GM12872 (cell line): ENCODE data around the gene EPB41L4A.

Experiments used
- CTCF ChIP-seq: IDR thresholded peaks from 3 replicates; pipeline ENCODE4 v1.5.1; 2011; ENCODE audit warnings: low read depth, mild to moderate bottlenecking, low read length, moderate library complexity; ENCODE audit not compliant: insufficient read depth

Gene EPB41L4A

DNA sequence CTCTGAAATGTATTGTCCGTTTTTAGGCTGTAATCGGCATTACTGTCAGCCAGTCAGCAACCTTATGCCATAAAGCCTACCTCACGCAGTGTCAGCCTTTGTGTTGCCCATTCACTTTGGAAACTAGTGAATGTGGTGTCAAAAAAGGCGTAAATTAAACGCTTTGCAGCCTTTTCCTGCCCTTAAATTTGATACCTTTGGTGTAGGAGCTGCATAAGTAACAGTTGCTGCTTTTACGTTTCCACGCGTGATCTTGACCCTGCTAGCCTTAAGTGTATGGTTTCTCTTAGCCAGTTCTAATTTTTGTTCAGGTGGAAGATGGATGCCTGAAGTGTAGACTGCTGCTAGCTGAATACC, 257.7 kb downstream of the EPB41L4A start:
- no peak for TF ChIP-seq CTCF

DNA sequence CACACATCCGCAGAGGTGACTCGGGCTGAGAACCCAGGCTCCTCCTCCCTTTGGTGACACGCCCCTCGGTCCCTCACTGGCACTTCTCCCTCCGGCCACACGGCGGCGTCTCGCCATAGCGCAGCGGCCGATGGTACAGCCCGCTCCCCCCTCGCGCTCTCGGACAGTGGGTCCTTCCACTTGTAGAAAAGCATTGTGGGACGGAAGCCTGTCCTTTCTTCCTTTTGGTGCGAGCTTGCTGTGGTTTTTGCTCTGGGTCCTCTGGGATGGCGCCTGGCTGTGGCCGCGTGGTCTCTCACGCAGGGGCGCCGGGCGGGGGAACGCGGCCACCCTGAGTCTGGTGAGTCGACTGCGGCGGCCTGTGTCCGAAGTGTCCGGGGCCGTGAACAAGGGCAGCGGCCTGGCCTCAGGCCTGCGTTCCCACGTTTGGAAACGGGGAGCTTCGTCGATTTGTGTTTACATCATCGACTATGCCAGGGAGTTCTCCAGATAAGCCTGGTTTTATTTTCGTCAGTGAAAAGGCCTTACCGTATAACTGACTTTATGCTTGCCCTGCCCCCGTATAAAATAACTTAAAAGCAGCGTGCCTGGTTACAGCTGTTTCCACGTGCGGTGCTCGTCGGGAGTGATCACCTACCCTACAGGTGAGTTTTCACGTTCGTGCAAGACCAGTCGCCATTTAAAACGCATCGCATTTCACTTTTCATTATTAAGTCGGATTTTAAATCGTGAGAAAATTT, 258.3 kb downstream of the EPB41L4A start:
- TF ChIP-seq CTCF, result peak; percentile 100

GRCh38 chr5:112159435-112159834, 259.6 kb downstream of the EPB41L4A start:
- TF ChIP-seq CTCF, result no peak

DNA sequence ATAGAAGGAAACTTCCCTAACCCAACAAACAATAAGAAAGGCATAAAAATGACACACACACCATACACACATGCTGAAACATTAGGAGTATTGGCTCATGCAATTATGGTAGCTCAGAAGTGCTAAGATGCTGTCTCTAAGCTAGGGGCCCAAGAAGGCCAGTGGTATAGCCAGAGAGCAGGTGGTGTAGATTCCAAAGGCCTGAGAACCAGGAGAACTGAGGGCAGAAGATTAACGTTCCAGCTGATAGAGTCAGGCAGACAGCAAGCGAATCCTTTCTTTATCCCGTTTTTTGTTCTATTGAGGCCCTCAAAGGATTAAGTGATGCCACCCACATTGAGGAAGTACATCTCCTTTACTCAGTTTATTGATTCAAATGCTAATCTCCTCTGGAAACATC, 262.9 kb downstream of the EPB41L4A start:
- no peak for TF ChIP-seq CTCF

DNA sequence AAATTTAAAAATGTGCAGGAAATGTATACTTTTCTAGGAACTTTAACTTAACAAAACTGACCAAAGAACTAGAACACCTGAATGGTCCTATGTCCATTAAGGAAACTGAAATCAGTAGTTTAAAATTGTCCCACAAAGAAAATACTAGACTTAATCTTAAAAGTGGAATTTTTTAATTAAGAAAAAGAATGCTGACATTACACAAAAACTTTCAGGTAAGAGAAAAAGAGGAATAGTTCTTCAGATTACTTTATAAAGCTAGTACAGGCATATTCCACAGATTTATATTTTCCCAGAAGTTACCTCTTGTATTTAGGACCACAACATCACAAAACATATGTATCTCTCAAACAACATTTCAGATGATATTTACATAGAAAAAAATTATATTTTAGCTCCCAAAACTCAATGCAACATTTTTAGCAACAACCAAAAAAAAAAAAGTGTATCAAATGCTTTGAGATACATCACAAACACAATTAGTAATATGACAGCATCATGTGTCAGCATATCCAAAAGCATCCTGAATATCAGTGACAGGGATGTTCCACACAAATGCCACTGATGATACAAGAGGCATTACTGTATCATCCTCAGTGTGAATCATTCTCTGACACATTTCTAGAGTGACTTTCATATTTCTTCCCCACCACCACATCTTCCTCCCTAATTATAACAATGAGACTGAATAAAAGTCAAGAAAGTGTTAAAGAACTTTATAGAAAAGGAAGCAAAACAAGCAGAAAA, 264.0 kb downstream of the EPB41L4A start:
- no peak for TF ChIP-seq CTCF

DNA sequence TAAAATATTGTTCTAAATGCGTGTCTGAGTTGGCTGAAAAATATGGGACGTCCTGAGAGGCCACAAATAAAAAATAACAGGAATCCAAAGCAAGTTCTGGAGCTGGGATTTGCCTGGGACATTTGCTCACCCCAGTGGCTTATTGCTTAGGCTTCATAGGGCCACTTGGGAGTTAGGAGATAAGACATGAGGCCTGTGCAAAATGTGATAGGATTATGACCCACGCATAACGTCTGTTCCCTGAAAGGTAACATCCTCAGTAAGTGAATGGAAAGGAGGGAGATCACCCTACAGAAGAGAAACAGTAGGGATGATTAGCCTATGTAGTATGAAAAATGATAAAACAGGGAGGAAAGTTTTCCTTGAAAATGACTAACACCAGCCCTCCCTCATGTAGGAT, 269.4 kb downstream of the EPB41L4A start:
- TF ChIP-seq CTCF, result no peak

DNA sequence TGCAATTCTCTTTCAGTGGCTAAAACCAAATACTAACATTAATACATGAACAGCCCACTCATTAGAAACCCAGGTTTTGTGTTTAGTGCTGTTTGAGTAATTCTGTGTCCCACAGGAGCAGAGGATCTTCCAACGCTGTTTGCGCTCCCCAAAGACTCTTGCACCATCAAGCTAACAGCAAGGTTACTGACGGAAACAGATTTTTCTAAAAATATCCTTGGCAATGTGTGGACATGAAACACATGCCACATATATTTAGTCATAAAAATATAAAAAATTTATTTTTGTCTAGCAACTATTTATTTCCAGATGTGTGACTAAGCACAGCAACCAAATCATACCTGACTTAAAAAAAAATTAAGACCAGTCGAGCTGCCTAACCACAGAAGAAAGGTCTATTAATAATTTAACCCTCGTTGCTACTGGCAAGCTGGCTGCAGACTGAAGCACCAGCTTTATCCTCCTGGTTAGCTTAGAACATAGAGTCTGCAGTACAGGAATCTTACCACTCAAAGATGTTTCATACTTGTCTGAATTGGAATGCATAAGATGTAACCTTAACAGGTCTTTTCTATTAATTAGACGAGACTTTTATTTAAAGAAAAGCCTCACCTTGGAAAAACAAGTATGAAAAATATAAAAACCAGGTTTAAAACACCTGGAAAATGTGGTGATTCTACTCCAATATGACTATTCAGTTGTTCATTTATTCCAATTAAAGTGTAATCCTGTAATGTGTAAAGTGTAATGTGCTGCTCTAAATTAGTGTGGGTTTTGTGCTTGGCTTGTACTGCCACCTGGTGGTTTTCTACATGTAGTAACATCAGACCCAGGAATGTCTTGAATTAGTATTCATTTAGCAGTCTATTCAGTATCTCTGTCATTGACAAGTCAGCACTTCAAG, 272.5 kb downstream of the EPB41L4A start:
- peak; percentile 62 for TF ChIP-seq CTCF
